ENCODE measurements around the gene LRTM1. TPM values are rescaled to one million over a fixed set of nuclear protein-coding genes. Genes with fewer than 3 reads are reported as not detected.

The LRTM1 gene
- total RNA-seq, 2 donors from 2014 or later = not detected

DNA sequence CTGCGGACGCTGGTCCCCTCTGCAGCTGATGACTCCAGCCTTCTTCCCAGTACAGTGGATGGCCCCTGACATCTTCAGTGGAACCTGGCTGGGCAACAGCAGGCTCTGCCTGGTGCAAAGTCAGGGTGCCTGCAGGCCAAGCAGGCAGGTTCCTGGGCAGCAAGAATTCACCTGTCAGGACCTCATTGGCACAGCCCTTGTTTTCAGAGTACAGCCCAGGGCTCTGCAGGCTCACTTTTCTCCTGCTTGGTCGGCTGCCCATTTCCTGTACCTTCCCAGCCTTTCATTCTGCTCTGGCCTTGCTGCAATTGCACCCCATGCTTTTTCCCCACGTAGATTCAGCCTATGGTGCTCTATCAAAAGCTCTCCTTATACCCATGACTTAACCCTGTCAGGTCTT lies 56.0 kb downstream of the LRTM1 start:
- intact Hi-C loops (cut with DNase I) = no loop called here
- DNase-seq (ENCODE audit: low spot score) = no peak

GRCh38 chr3:54870423-54870822 lies 57.4 kb downstream of the LRTM1 start:
- DNase-seq (ENCODE audit: low spot score) = no peak
- intact Hi-C loops (cut with DNase I) = no loop called here

Measured in posterior vena cava (tissue), 2 donors.